ENCODE data around the gene ENDOU. TPM values are rescaled to one million over a fixed set of nuclear protein-coding genes. Genes with fewer than 3 reads are reported as not detected.

ENDOU gene
- polyA plus RNA-seq, 3 donors = 0.14 to 2.0 (median 0.54) TPM

- H3K27ac ChIP-seq (ENCODE audit: low read depth, low read length) = no peak within 1 kb of the TSS
- 1 to 2% (median 1%) methylated on average over 42 to 56 of the region's 57 CpGs for WGBS, 3 donors
Observed at GRCh38 chr12:47758834-47759690, 33.8 kb upstream of the ENDOU start, which contains the start of gene RAPGEF3. TSS of gene RAPGEF3 (minus strand) at chr12:47758880. CDS start at chr12:47758556, 324 bp downstream.

GRCh38 chr12:47758584-47758833, 33.2 kb upstream of the ENDOU start:
- H3K27ac ChIP-seq (ENCODE audit: low read depth, low read length) = no peak overlapping the region
- WGBS, 3 donors = 1 to 8% (median 3%) methylated on average over 8 to 10 of the region's 10 CpGs

GRCh38 chr12:47757840-47758583, 32.7 kb upstream of the ENDOU start:
- H3K27ac ChIP-seq (ENCODE audit: low read depth, low read length) = no peak overlapping the region
- WGBS, 3 donors = 23 to 70% (median 25%) methylated on average over 20 of the region's 20 CpGs

- WGBS, 3 donors = 52 to 74% (median 53%) methylated on average over 7 of the region's 7 CpGs
- no peak overlapping the region for H3K27ac ChIP-seq (ENCODE audit: low read depth, low read length)
Observed at GRCh38 chr12:47757364-47757839, 32.1 kb upstream of the ENDOU start.

GRCh38 chr12:47755655-47756562, 30.6 kb upstream of the ENDOU start:
- WGBS, 3 donors = 65 to 70% (median 69%) methylated on average over 12 of the region's 12 CpGs
- no peak overlapping the region for H3K27ac ChIP-seq (ENCODE audit: low read depth, low read length)

GRCh38 chr12:47754881-47755280, 29.6 kb upstream of the ENDOU start:
- H3K27ac ChIP-seq (ENCODE audit: low read depth, low read length) = no peak overlapping the region
- 23 to 75% (median 67%) methylated on average over 3 of the region's 3 CpGs for WGBS, 3 donors

- no peak overlapping the region for H3K27ac ChIP-seq (ENCODE audit: low read depth, low read length)
- 71 to 81% (median 79%) methylated on average over 4 of the region's 4 CpGs for WGBS, 3 donors
Observed at GRCh38 chr12:47754126-47754525, 28.8 kb upstream of the ENDOU start.

GRCh38 chr12:47753021-47754001, 28.0 kb upstream of the ENDOU start:
- H3K27ac ChIP-seq (ENCODE audit: low read depth, low read length) = no peak overlapping the region
- WGBS, 3 donors = 43 to 65% (median 48%) methylated on average over 11 of the region's 11 CpGs

GRCh38 chr12:47752552-47752951, 27.3 kb upstream of the ENDOU start:
- WGBS, 3 donors = 64 to 85% (median 72%) methylated on average over 7 of the region's 7 CpGs
- H3K27ac ChIP-seq (ENCODE audit: low read depth, low read length) = no peak overlapping the region

- 78 to 90% (median 87%) methylated on average over 4 of the region's 4 CpGs for WGBS, 3 donors
- H3K27ac ChIP-seq (ENCODE audit: low read depth, low read length) = no peak overlapping the region
Observed at GRCh38 chr12:47752121-47752520, 26.8 kb upstream of the ENDOU start.

GRCh38 chr12:47751561-47751960, 26.3 kb upstream of the ENDOU start:
- no peak overlapping the region for H3K27ac ChIP-seq (ENCODE audit: low read depth, low read length)
- WGBS, 3 donors = 83 to 85% (median 85%) methylated on average over 9 of the region's 9 CpGs

GRCh38 chr12:47750916-47751470, 25.7 kb upstream of the ENDOU start:
- WGBS, 3 donors = 78 to 88% (median 86%) methylated on average over 19 of the region's 19 CpGs
- H3K27ac ChIP-seq (ENCODE audit: low read depth, low read length) = no peak overlapping the region

GRCh38 chr12:47750229-47750798, 25.0 kb upstream of the ENDOU start:
- H3K27ac ChIP-seq (ENCODE audit: low read depth, low read length) = no peak overlapping the region
- 78 to 89% (median 81%) methylated on average over 10 of the region's 10 CpGs for WGBS, 3 donors

- WGBS, 3 donors = 89 to 95% (median 93%) methylated on average over 3 of the region's 3 CpGs
- H3K27ac ChIP-seq (ENCODE audit: low read depth, low read length) = no peak overlapping the region
Observed at GRCh38 chr12:47748899-47749298, 23.6 kb upstream of the ENDOU start.

GRCh38 chr12:47748507-47748828, 23.2 kb upstream of the ENDOU start:
- 82 to 100% (median 93%) methylated on average over 1 of the region's 1 CpG for WGBS, 3 donors
- H3K27ac ChIP-seq (ENCODE audit: low read depth, low read length) = no peak overlapping the region

GRCh38 chr12:47747596-47748506, 22.6 kb upstream of the ENDOU start:
- H3K27ac ChIP-seq (ENCODE audit: low read depth, low read length) = no peak overlapping the region
- WGBS, 3 donors = 91 to 95% (median 93%) methylated on average over 12 to 14 of the region's 14 CpGs

Measured in adipose tissue (tissue), 3 donors.